Kidney (tissue), 14 donors: Measurements from ENCODE around the gene OR2A2. TPM values are rescaled to one million over a fixed set of nuclear protein-coding genes. Genes with fewer than 3 reads are reported as not detected.

ENCODE experiments used
- DNase-seq, 5 donors: peaks; one replicate each; pipeline ENCODE4 v3.0.0-alpha.2; 2013 to 2020
- FAIRE-seq: peaks from 2 replicates; lab custom pipeline; 2012; peaks lifted over from hg19 to GRCh38; lab: Jason Lieb, UNC
- H3K27ac ChIP-seq, 2 donors: one replicate each; pipeline ENCODE4 v1.7.0; 2013; ENCODE audit warnings: low read depth in 2 of 2, low read length in 2 of 2, inconsistent platforms in 1 of 2
- H3K27me3 ChIP-seq: one replicate; pipeline ENCODE4 v1.7.1; 2013; ENCODE audit warnings: low read length, inconsistent platforms; ENCODE audit not compliant: control insufficient read depth, insufficient read depth
- H3K36me3 ChIP-seq, 3 donors: one replicate each; pipeline versions ENCODE4 v1.7.0 to v1.7.1; 2013; ENCODE audit warnings: low read length in 3 of 3, control low read depth in 1 of 3, inconsistent platforms in 1 of 3; ENCODE audit not compliant: insufficient read depth in 3 of 3, control insufficient read depth in 2 of 3
- H3K4me1 ChIP-seq, 3 donors: one replicate each; pipeline versions ENCODE4 v1.7.0 to v1.7.1; 2013; ENCODE audit warnings: low read length in 3 of 3, inconsistent platforms in 1 of 3, low read depth in 1 of 3; ENCODE audit not compliant: control insufficient read depth in 2 of 3, insufficient read depth in 2 of 3
- H3K4me3 ChIP-seq, 3 donors: one replicate each; pipeline versions ENCODE4 v1.7.0 to v1.8.1; 2013; ENCODE audit warnings: low read length in 3 of 3, control low read depth in 1 of 3, inconsistent platforms in 1 of 3
- H3K9ac ChIP-seq, 3 donors: one replicate each; pipeline versions ENCODE4 v1.7.0 to v1.7.1; 2013; ENCODE audit warnings: low read length in 3 of 3, control low read depth in 1 of 3, inconsistent platforms in 1 of 3
- H3K9me3 ChIP-seq, 3 donors: one replicate each; pipeline versions ENCODE4 v1.7.0 to v1.7.1; 2013; ENCODE audit warnings: low read length in 3 of 3, control low read depth in 1 of 3, inconsistent platforms in 1 of 3; ENCODE audit not compliant: control insufficient read depth in 2 of 3, insufficient read depth in 1 of 3
- intact Hi-C: fragments of 100-400 bp; cut with DNase I; formaldehyde crosslinking; loops from one replicate; pipeline ENCODE4 v1.11.1; 2022
- polyA plus RNA-seq: library from polyadenylated mRNA; stranded (reverse); fragments of 350-450 nt; fragmentation: Illumina TruSeq; extraction: RNeasy Lipid Tissue Mini Kit (QIAGEN cat#74804); gene quantifications from one replicate; pipeline ENCODE4 v1.2.3, GENCODE V29; 2014; ENCODE audit warnings: low read depth, low replicate concordance; ENCODE audit not compliant: insufficient read depth
- total RNA-seq: library from RNA; stranded (reverse); fragmentation: NEBNext Ultra II Directional; extraction: Animal tissue kit (Norgen Biotek cat#: 25700); gene quantifications from one replicate; pipeline ENCODE4 v1.2.1, GENCODE V29; 2021
- TF ChIP-seq, protein P1 (sequence below): IDR thresholded peaks from 3 replicates; pipeline ENCODE4 v1.5.1; 2012; ENCODE audit warnings: mild to moderate bottlenecking, moderate library complexity, borderline replicate concordance; ENCODE audit not compliant: insufficient read depth; ENCODE audit errors: extremely low read depth
- donor health status: control.
- donor health status: control.
- donor health status: control.
- donor health status: control.
- donor health status: control.
- donor health status: DM: yes; HTN: yes; CAD: no.
- donor health status: Normal renal cell carcinoma (clear cell type).

The OR2A2 gene
- total and polyA plus RNA-seq, 2 donors from 2014 or later = not detected

- no peak overlapping the region for H3K4me3 ChIP-seq
- no peak for FAIRE-seq
- no peak overlapping the region for H3K27ac ChIP-seq
- no peak for DNase-seq
- no peak overlapping the region for H3K9ac ChIP-seq
- no peaks in the 10 kb centered on the region for H3K9me3 ChIP-seq
- TF ChIP-seq, protein P1, sequence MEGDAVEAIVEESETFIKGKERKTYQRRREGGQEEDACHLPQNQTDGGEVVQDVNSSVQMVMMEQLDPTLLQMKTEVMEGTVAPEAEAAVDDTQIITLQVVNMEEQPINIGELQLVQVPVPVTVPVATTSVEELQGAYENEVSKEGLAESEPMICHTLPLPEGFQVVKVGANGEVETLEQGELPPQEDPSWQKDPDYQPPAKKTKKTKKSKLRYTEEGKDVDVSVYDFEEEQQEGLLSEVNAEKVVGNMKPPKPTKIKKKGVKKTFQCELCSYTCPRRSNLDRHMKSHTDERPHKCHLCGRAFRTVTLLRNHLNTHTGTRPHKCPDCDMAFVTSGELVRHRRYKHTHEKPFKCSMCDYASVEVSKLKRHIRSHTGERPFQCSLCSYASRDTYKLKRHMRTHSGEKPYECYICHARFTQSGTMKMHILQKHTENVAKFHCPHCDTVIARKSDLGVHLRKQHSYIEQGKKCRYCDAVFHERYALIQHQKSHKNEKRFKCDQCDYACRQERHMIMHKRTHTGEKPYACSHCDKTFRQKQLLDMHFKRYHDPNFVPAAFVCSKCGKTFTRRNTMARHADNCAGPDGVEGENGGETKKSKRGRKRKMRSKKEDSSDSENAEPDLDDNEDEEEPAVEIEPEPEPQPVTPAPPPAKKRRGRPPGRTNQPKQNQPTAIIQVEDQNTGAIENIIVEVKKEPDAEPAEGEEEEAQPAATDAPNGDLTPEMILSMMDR = no peak
- H3K4me1 ChIP-seq = no peaks in the 10 kb centered on the region
- no peaks in the 10 kb centered on the region for H3K27me3 ChIP-seq
- no peaks in the 10 kb centered on the region for H3K36me3 ChIP-seq
- intact Hi-C loops = no loop called here
Observed at GRCh38 chr7:144158861-144159260, 49.5 kb downstream of the OR2A2 start.

Other genes with a start within 250 kb of the OR2A2 start
- gene TCAF1, start 207.4 kb upstream of the OR2A2 start, total RNA-seq = 37.2 TPM
- gene TCAF1, start 207.4 kb upstream of the OR2A2 start, polyA plus RNA-seq = 12.2 TPM
- gene OR2F2, start 174.3 kb upstream of the OR2A2 start, total RNA-seq = not detected
- gene OR2F2, start 174.3 kb upstream of the OR2A2 start, polyA plus RNA-seq = not detected
- not detected for gene OR2F1, start 154.7 kb upstream of the OR2A2 start, total RNA-seq
- gene OR2F1, start 154.7 kb upstream of the OR2A2 start, polyA plus RNA-seq = not detected
- gene OR6B1, start 109.3 kb upstream of the OR2A2 start, total RNA-seq = not detected
- gene OR6B1, start 109.3 kb upstream of the OR2A2 start, polyA plus RNA-seq = not detected
- not detected for gene OR2A5, start 60.6 kb upstream of the OR2A2 start, total RNA-seq
- gene OR2A5, start 60.6 kb upstream of the OR2A2 start, polyA plus RNA-seq = not detected
- not detected for gene OR2A25, start 39.8 kb upstream of the OR2A2 start, total RNA-seq
- not detected for gene OR2A25, start 39.8 kb upstream of the OR2A2 start, polyA plus RNA-seq
- gene OR2A12, start 23.3 kb upstream of the OR2A2 start, total RNA-seq = not detected
- gene OR2A12, start 23.3 kb upstream of the OR2A2 start, polyA plus RNA-seq = not detected
- gene OR2A14, start 13.6 kb downstream of the OR2A2 start, total RNA-seq = not detected
- gene OR2A14, start 13.6 kb downstream of the OR2A2 start, polyA plus RNA-seq = not detected
- gene CTAGE4, start 73.9 kb downstream of the OR2A2 start, total RNA-seq = 4.9 TPM
- 4.2 TPM for gene CTAGE4, start 73.9 kb downstream of the OR2A2 start, polyA plus RNA-seq
- 22.1 TPM for gene ARHGEF35, start 86.2 kb downstream of the OR2A2 start, total RNA-seq
- 9.5 TPM for gene ARHGEF35, start 86.2 kb downstream of the OR2A2 start, polyA plus RNA-seq
- 0.06 TPM for gene OR2A42, start 130.0 kb downstream of the OR2A2 start, total RNA-seq
- 0.13 TPM for gene OR2A42, start 130.0 kb downstream of the OR2A2 start, polyA plus RNA-seq
- 12.3 TPM for gene OR2A7, start 155.2 kb downstream of the OR2A2 start, total RNA-seq
- gene OR2A7, start 155.2 kb downstream of the OR2A2 start, polyA plus RNA-seq = 3.5 TPM
- gene CTAGE8, start 159.7 kb downstream of the OR2A2 start, total RNA-seq = 4.3 TPM
- 5.4 TPM for gene CTAGE8, start 159.7 kb downstream of the OR2A2 start, polyA plus RNA-seq
- not detected for gene OR2A1, start 202.8 kb downstream of the OR2A2 start, total RNA-seq
- gene OR2A1, start 202.8 kb downstream of the OR2A2 start, polyA plus RNA-seq = not detected
- 43.5 TPM for gene ARHGEF5, start 245.8 kb downstream of the OR2A2 start, total RNA-seq
- 15.2 TPM for gene ARHGEF5, start 245.8 kb downstream of the OR2A2 start, polyA plus RNA-seq